ENCODE measurements around the gene CALCA. TPM values are rescaled to one million over a fixed set of nuclear protein-coding genes. Genes with fewer than 3 reads are reported as not detected.

CALCA gene
- total and polyA plus RNA-seq, 2 of the 4 experiments (the other 2 are of a cell fraction): not detected

- in situ Hi-C loops (cut with MboI; ENCODE audit: low sequenced_read_pairs): no loop called here
- H3K36me3 ChIP-seq (ENCODE audit: control insufficient read depth, insufficient read depth, low read length): no peaks in the 10 kb centered on the region
- no peak overlapping the region for H2BK5ac ChIP-seq (ENCODE audit: low read depth, low read length, poor library complexity, severe bottlenecking)
- no peak overlapping the region for H2AK5ac ChIP-seq (ENCODE audit: low read depth, low read length)
- H4K20me1 ChIP-seq (ENCODE audit: insufficient read depth, low read length): no peaks in the 10 kb centered on the region
- intact Hi-C loops (cut with micrococcal nuclease): no loop called here
- TF ChIP-seq SMC3 (IDR thresholded peaks at IDR 0.05; ENCODE audit: low read depth, low read length) (no peak), POLR2A (IDR thresholded peaks at IDR 0.05; ENCODE audit: low read depth, low read length) (no peak), USF2 (IDR thresholded peaks at IDR 0.05; ENCODE audit: low read depth, low read length) (no peak), RFX5 (IDR thresholded peaks at IDR 0.05; ENCODE audit: low read depth, low read length) (no peak), ELK1 (IDR thresholded peaks at IDR 0.05; ENCODE audit: borderline replicate concordance, low read depth, low read length) (no peak), CTCF (conservative IDR thresholded peaks at IDR 0.05; ENCODE audit: low read depth, low read length) (no peak), MAZ (IDR thresholded peaks at IDR 0.05; ENCODE audit: borderline replicate concordance, low read depth, low read length) (no peak), RAD21 (IDR thresholded peaks at IDR 0.05; ENCODE audit: low read length) (no peak), MXI1 (IDR thresholded peaks at IDR 0.05; ENCODE audit: borderline replicate concordance, low read depth, low read length) (no peak), CHD1 (IDR thresholded peaks at IDR 0.05; ENCODE audit: low read depth, low read length) (no peak), BHLHE40 (IDR thresholded peaks at IDR 0.05; ENCODE audit: low read depth, low read length) (no peak), CEBPB (IDR thresholded peaks at IDR 0.05; ENCODE audit: low read depth, low read length) (no peak)
- H3K23ac ChIP-seq (ENCODE audit: low read depth, low read length): no peak overlapping the region
- no peak for ATAC-seq (ENCODE audit: low read depth)
- dilution Hi-C loops (cut with HindIII; ENCODE audit: low sequenced_read_pairs, unreplicated experiment): no loop called here
- no peak overlapping the region for H4K91ac ChIP-seq (ENCODE audit: insufficient read depth, low read depth, low read length)
- no peak overlapping the region for H3K27ac ChIP-seq (ENCODE audit: insufficient read depth, low read length)
- no peak overlapping the region for H3K4me3 ChIP-seq (ENCODE audit: insufficient read depth, low read depth, low read length)
- H2BK15ac ChIP-seq (ENCODE audit: low read depth, low read length): no peak overlapping the region
- H3K4me1 ChIP-seq (ENCODE audit: control insufficient read depth, insufficient read depth, low read length): no peaks in the 10 kb centered on the region
- no peak overlapping the region for H2BK120ac ChIP-seq (ENCODE audit: low read depth, low read length)
- no peak overlapping the region for H2BK20ac ChIP-seq (ENCODE audit: low read depth, low read length)
- H3K27me3 ChIP-seq (ENCODE audit: control insufficient read depth, insufficient read depth, low read length): no peaks in the 10 kb centered on the region; the same call in 1 of the 2 replicates
- H3K9me1 ChIP-seq (ENCODE audit: insufficient read depth, low read length): no peaks in the 10 kb centered on the region
- H3K18ac ChIP-seq (ENCODE audit: low read depth, low read length): no peak overlapping the region
- no peak overlapping the region for H4K5ac ChIP-seq (ENCODE audit: low read depth, low read length)
- no peak overlapping the region for H3K56ac ChIP-seq (ENCODE audit: extremely low read depth, insufficient read depth, low read length)
- ChIA-PET POLR2A (ENCODE audit: unreplicated experiment) (no interaction called here), CTCF (no interaction called here)
- H2AK9ac ChIP-seq (replicated peaks; ENCODE audit: low read depth, low read length, poor library complexity): no peak overlapping the region
- H4K8ac ChIP-seq (ENCODE audit: low read depth in 2 of 2, low read length in 2 of 2): no peak overlapping the region
- no peak overlapping the region for H3K4me2 ChIP-seq (ENCODE audit: low read depth, low read length)
- no CpG with 5 or more reads among the region's 2 CpGs for WGBS, 2 experiments (ENCODE audit: extremely low coverage in 2 of 2, insufficient read length in 1 of 2)
- no peak overlapping the region for H3K9ac ChIP-seq (ENCODE audit: low read depth, low read length)
- H3K14ac ChIP-seq (replicated peaks; ENCODE audit: low read depth, low read length): no peak overlapping the region
- no peaks in the 10 kb centered on the region for H3K9me3 ChIP-seq (ENCODE audit: control insufficient read depth, insufficient read depth, low read length)
- no peak overlapping the region for H3K4ac ChIP-seq (ENCODE audit: low read depth, low read length)
- H3K79me1 ChIP-seq (ENCODE audit: low read depth in 1 of 2, low read length in 2 of 2): no peaks in the 10 kb centered on the region
- H2AFZ ChIP-seq (replicated peaks; ENCODE audit: low read length, poor library complexity): no peak overlapping the region
- no TSS peak for BruUV-seq (replicated peaks)
- no peak for DNase-seq
Observed at GRCh38 chr11:14930369-14930768, 41.8 kb downstream of the CALCA start.
